HepG2 (cell line): Measurements from ENCODE around the gene NUAK2. TPM values are rescaled to one million over a fixed set of nuclear protein-coding genes. Genes with fewer than 3 reads are reported as not detected.

Source experiments
- HDAC2 ChIP-seq: sonication (generic); formaldehyde crosslinking; IDR thresholded peaks from 2 replicates; pipeline ENCODE4 v1.4.0; 2020; ENCODE audit warnings: missing genetic modification reagents
- HOXA7 ChIP-seq: sonication (generic); formaldehyde crosslinking; IDR thresholded peaks from 2 replicates; pipeline ENCODE4 v1.8.1; 2022; ENCODE audit warnings: mild to moderate bottlenecking, missing genetic modification reagents, moderate library complexity
- ISL2 ChIP-seq: sonication (generic); formaldehyde crosslinking; IDR thresholded peaks from 2 replicates; pipeline ENCODE4 v1.5.0; 2020; ENCODE audit warnings: missing genetic modification reagents
- MEF2D ChIP-seq: sonication (generic); formaldehyde crosslinking; IDR thresholded peaks from 2 replicates; pipeline ENCODE4 v1.5.1; 2020; ENCODE audit warnings: mild to moderate bottlenecking, missing genetic modification reagents
- POLR2A ChIP-seq, 2 experiments: IDR thresholded peaks; 2 replicates each; pipeline ENCODE4 v1.6.1; 2011; ENCODE audit warnings: low read depth in 2 of 2, low read length in 2 of 2, mild to moderate bottlenecking in 1 of 2, moderate library complexity in 1 of 2; ENCODE audit not compliant: insufficient read depth in 1 of 2
- SOX13 ChIP-seq, 3 experiments: fragments of 450-650 bp in 1 of 3; sonication (generic) in 1 of 3; formaldehyde crosslinking in 1 of 3; IDR thresholded peaks in 2 of 3; conservative IDR thresholded peaks in 1 of 3; 2 replicates each; pipeline versions ENCODE4 v1.5.0 to v1.6.1; 2016 to 2020; ENCODE audit warnings: antibody characterized with exemption in 1 of 3, mild to moderate bottlenecking in 1 of 3, missing compliant biosample characterization in 1 of 3, missing genetic modification reagents in 1 of 3, moderate library complexity in 1 of 3
- ZFP37 ChIP-seq: sonication (generic); formaldehyde crosslinking; IDR thresholded peaks from 2 replicates; pipeline ENCODE4 v1.4.0; 2020; ENCODE audit warnings: missing genetic modification reagents, borderline replicate concordance
- ZKSCAN8 ChIP-seq: IDR thresholded peaks from 2 replicates; pipeline ENCODE4 v1.6.1; 2016; ENCODE audit warnings: borderline replicate concordance, missing genetic modification reagents, missing compliant biosample characterization
- ZNF251 ChIP-seq: sonication (generic); formaldehyde crosslinking; IDR thresholded peaks from 2 replicates; pipeline ENCODE4 v1.9.0; 2021; ENCODE audit warnings: mild to moderate bottlenecking, missing genetic modification reagents
- ZNF614 ChIP-seq: IDR thresholded peaks from 2 replicates; pipeline ENCODE4 v1.6.1; 2018; ENCODE audit warnings: missing biosample characterization, missing genetic modification reagents, inconsistent platforms, borderline replicate concordance
- ZNF709 ChIP-seq: sonication (generic); formaldehyde crosslinking; IDR thresholded peaks from 2 replicates; pipeline ENCODE4 v1.5.0; 2020; ENCODE audit warnings: mild to moderate bottlenecking, missing genetic modification reagents
- ZNF777 ChIP-seq: sonication (generic); formaldehyde crosslinking; IDR thresholded peaks from 2 replicates; pipeline ENCODE4 v1.4.0; 2020; ENCODE audit warnings: missing genetic modification reagents
- ZNF883 ChIP-seq: sonication (generic); formaldehyde crosslinking; IDR thresholded peaks from 2 replicates; pipeline ENCODE4 v1.5.1; 2020; ENCODE audit warnings: mild to moderate bottlenecking, missing genetic modification reagents; ENCODE audit errors: not compliant biosample characterization
- polyA plus RNA-seq, 8 experiments: library from polyadenylated mRNA; depleted of rRNA in 3 of 8; stranded (reverse) in 7 of 8; unstranded in 1 of 8; fragments of >200 nt; fragmentation: Illumina TruSeq in 4 of 8; extraction: Trizol in 4 of 8; gene quantifications; 2 replicates each; pipeline versions ENCODE4 v1.2.1 to v1.2.3, GENCODE V29; 2011 to 2016; ENCODE audit warnings: low read depth in 4 of 8, missing spikeins in 1 of 8, mixed read lengths in 1 of 8; ENCODE audit not compliant: insufficient read depth in 1 of 8
- total RNA-seq, 5 experiments: library from RNA; depleted of rRNA; stranded (reverse); fragments of >200 nt; fragmentation: Illumina TruSeq; extraction: Trizol; gene quantifications; 2 replicates each; pipeline ENCODE4 v1.2.3, GENCODE V29; 2016; ENCODE audit warnings: low read depth in 1 of 5
- TF ChIP-seq, protein P1 (sequence below): sonication (generic); formaldehyde crosslinking; IDR thresholded peaks from 2 replicates; pipeline ENCODE4 v1.8.1; 2023; ENCODE audit warnings: mild to moderate bottlenecking, moderate library complexity, missing genetic modification reagents
- TF ChIP-seq, protein P2 (sequence below): IDR thresholded peaks from 2 replicates; pipeline ENCODE4 v1.6.1; 2018; ENCODE audit warnings: missing genetic modification reagents
- TF ChIP-seq, protein P3 (sequence below): sonication (generic); formaldehyde crosslinking; IDR thresholded peaks from 2 replicates; pipeline ENCODE4 v1.5.0; 2020; ENCODE audit warnings: missing genetic modification reagents
- TF ChIP-seq, protein P4 (sequence below): sonication (generic); formaldehyde crosslinking; IDR thresholded peaks from 2 replicates; pipeline ENCODE4 v1.4.0; 2020; ENCODE audit warnings: mild to moderate bottlenecking, missing genetic modification reagents
- TF ChIP-seq, protein P5 (sequence below): fragments of 450-650 bp; IDR thresholded peaks from 2 replicates; pipeline ENCODE4 v1.6.1; 2016
- TF ChIP-seq, protein P6 (sequence below): sonication (generic); formaldehyde crosslinking; conservative IDR thresholded peaks from 2 replicates; pipeline ENCODE4 v1.8.0; 2022; ENCODE audit warnings: missing genetic modification reagents
- TF ChIP-seq, protein P7 (sequence below): sonication (generic); formaldehyde crosslinking; IDR thresholded peaks from 2 replicates; pipeline ENCODE4 v1.4.0; 2020; ENCODE audit warnings: missing genetic modification reagents

Gene NUAK2
- total and polyA plus RNA-seq, 2 of the 13 experiments (the other 11 are each of a cell fraction or from before 2014, with no cell fraction given) = 0.75 to 1.1 TPM

DNA sequence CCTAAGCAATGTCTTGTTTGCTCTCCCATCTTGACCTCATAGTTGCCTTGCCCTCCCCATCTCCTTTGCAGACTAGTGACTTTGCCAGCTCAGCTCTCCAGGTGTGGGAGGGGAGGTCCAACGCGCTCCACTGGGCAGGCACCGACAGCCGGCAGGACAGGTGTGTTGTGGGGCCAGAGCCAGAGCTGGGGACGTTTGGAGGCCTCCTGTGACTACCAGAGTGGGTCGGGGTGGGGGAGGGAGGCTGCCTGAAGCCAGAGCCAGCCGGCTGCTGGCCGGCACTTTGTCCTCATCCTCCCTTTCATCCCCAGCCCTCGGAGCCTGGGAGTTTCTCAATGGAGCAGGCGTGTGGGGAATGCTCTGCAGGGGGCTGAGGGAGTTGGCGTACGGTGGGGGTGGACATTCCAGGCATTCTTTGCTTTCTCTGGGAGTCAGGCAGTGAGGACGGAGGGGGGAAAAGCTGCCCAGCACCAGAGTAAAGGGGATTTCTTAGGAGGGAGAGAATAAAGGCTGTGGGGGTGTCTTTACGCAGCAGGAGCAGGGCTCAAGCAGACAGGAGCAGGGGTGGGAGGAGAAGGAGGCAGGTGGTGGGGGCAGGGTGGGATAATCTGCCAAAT lies 20.2 kb downstream of the NUAK2 start (continued):
- TF ChIP-seq ZFP37 (CRISPR knock-in tag) = no peak
- TF ChIP-seq, protein P1, sequence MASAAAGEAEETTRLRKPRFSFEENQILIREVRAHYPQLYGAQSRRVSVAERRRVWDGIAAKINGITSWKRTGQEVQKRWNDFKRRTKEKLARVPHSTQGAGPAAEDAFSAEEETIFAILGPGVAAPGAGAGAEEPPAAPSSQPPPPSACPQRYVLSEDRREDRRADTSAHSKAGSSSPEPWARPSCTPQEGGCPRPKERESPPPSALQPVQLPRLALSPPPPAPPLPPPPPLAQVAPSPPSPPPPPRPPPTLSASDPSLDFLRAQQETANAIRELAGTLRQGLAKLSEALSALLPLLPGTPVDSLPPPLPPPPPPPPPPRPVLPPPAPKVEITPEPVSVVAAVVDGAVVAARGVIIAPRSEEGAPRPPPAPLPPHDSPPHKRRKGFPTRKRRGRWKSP = peak; percentile 70; the same call in 1 of the 2 replicates
- no peak for TF ChIP-seq ZNF777 (CRISPR knock-in tag)
- TF ChIP-seq ZNF251 (CRISPR knock-in tag) = no peak
- TF ChIP-seq ZKSCAN8 = peak; percentile 64
- TF ChIP-seq, protein P2, sequence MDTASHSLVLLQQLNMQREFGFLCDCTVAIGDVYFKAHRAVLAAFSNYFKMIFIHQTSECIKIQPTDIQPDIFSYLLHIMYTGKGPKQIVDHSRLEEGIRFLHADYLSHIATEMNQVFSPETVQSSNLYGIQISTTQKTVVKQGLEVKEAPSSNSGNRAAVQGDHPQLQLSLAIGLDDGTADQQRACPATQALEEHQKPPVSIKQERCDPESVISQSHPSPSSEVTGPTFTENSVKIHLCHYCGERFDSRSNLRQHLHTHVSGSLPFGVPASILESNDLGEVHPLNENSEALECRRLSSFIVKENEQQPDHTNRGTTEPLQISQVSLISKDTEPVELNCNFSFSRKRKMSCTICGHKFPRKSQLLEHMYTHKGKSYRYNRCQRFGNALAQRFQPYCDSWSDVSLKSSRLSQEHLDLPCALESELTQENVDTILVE (CRISPR knock-in tag) = no peak
- no peak for TF ChIP-seq HOXA7 (CRISPR knock-in tag)
- TF ChIP-seq HDAC2 (CRISPR knock-in tag) = peak; percentile 69; the same call in 1 of the 2 replicates
- TF ChIP-seq ZNF614 = peak; percentile 60; the same call in 1 of the 2 replicates
- TF ChIP-seq, protein P3, sequence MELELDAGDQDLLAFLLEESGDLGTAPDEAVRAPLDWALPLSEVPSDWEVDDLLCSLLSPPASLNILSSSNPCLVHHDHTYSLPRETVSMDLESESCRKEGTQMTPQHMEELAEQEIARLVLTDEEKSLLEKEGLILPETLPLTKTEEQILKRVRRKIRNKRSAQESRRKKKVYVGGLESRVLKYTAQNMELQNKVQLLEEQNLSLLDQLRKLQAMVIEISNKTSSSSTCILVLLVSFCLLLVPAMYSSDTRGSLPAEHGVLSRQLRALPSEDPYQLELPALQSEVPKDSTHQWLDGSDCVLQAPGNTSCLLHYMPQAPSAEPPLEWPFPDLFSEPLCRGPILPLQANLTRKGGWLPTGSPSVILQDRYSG (CRISPR knock-in tag) = no peak
- peak; percentile 53; the same call in 1 of the 2 replicates for TF ChIP-seq ISL2
- TF ChIP-seq, protein P4, sequence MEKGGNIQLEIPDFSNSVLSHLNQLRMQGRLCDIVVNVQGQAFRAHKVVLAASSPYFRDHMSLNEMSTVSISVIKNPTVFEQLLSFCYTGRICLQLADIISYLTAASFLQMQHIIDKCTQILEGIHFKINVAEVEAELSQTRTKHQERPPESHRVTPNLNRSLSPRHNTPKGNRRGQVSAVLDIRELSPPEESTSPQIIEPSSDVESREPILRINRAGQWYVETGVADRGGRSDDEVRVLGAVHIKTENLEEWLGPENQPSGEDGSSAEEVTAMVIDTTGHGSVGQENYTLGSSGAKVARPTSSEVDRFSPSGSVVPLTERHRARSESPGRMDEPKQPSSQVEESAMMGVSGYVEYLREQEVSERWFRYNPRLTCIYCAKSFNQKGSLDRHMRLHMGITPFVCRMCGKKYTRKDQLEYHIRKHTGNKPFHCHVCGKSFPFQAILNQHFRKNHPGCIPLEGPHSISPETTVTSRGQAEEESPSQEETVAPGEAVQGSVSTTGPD (CRISPR knock-in tag) = 0 out of 2 replicates have a peak, but pooled peaks have one; percentile 36
- TF ChIP-seq, protein P5, sequence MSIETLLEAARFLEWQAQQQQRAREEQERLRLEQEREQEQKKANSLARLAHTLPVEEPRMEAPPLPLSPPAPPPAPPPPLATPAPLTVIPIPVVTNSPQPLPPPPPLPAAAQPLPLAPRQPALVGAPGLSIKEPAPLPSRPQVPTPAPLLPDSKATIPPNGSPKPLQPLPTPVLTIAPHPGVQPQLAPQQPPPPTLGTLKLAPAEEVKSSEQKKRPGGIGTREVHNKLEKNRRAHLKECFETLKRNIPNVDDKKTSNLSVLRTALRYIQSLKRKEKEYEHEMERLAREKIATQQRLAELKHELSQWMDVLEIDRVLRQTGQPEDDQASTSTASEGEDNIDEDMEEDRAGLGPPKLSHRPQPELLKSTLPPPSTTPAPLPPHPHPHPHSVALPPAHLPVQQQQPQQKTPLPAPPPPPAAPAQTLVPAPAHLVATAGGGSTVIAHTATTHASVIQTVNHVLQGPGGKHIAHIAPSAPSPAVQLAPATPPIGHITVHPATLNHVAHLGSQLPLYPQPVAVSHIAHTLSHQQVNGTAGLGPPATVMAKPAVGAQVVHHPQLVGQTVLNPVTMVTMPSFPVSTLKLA = no peak
- no peak for TF ChIP-seq MEF2D (CRISPR knock-in tag)
- peak in 1 of 2 experiments; percentile 42; a peak in 1 of 4 replicates for TF ChIP-seq POLR2A (IDR thresholded peaks at IDR 0.05; ENCODE audit: insufficient read depth in 1 of 2, low read depth in 2 of 2, low read length in 2 of 2)
- TF ChIP-seq ZNF883 (CRISPR knock-in tag) = no peak
- TF ChIP-seq SOX13 (IDR thresholded peaks at IDR 0.05) = no peak; the same call in 1 of the 2 replicates
- peak in 1 of 2 experiments; percentile 68; a peak in 2 of 4 replicates for TF ChIP-seq SOX13 (CRISPR knock-in tag; conservative IDR thresholded peaks at IDR 0.05 in 1 of 2, IDR thresholded peaks at IDR 0.05 in 1 of 2)
- TF ChIP-seq, protein P6, sequence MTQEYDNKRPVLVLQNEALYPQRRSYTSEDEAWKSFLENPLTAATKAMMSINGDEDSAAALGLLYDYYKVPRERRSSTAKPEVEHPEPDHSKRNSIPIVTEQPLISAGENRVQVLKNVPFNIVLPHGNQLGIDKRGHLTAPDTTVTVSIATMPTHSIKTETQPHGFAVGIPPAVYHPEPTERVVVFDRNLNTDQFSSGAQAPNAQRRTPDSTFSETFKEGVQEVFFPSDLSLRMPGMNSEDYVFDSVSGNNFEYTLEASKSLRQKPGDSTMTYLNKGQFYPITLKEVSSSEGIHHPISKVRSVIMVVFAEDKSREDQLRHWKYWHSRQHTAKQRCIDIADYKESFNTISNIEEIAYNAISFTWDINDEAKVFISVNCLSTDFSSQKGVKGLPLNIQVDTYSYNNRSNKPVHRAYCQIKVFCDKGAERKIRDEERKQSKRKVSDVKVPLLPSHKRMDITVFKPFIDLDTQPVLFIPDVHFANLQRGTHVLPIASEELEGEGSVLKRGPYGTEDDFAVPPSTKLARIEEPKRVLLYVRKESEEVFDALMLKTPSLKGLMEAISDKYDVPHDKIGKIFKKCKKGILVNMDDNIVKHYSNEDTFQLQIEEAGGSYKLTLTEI (CRISPR knock-in tag) = no peak
- TF ChIP-seq, protein P7, sequence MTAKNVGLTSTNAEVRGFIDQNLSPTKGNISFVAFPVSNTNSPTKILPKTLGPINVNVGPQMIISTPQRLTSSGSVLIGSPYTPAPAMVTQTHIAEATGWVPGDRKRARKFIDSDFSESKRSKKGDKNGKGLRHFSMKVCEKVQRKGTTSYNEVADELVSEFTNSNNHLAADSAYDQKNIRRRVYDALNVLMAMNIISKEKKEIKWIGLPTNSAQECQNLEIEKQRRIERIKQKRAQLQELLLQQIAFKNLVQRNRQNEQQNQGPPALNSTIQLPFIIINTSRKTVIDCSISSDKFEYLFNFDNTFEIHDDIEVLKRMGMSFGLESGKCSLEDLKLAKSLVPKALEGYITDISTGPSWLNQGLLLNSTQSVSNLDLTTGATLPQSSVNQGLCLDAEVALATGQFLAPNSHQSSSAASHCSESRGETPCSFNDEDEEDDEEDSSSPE = no peak
- no peak for TF ChIP-seq ZNF709 (CRISPR knock-in tag)
